Astrocyte (in vitro differentiated cells and primary cell): Measurements from ENCODE around the gene ZBTB7C. TPM values are rescaled to one million over a fixed set of nuclear protein-coding genes. Genes with fewer than 3 reads are reported as not detected.

Experiments
- DNase-seq: peaks from one replicate; pipeline ENCODE4 v3.0.0-alpha.2; 2010; ENCODE audit warnings: low read depth
- FAIRE-seq: peaks from 2 replicates; lab custom pipeline; 2011; peaks lifted over from hg19 to GRCh38; lab: Jason Lieb, UNC
- H2AFZ ChIP-seq: 2 replicates; pipeline ENCODE4 v1.6.0; 2012; ENCODE audit warnings: low read depth, low read length, inconsistent platforms
- H3K27ac ChIP-seq: 2 replicates; pipeline ENCODE4 v1.5.1; 2011; ENCODE audit warnings: low read depth, low read length, inconsistent platforms
- H3K27me3 ChIP-seq: 2 replicates; pipeline ENCODE4 v1.6.0; 2011; ENCODE audit warnings: low read length, inconsistent platforms; ENCODE audit not compliant: insufficient read depth
- H3K36me3 ChIP-seq: 2 replicates; pipeline ENCODE4 v1.5.1; 2011; ENCODE audit warnings: low read length, inconsistent platforms; ENCODE audit not compliant: insufficient read depth
- H3K4me1 ChIP-seq: 2 replicates; pipeline ENCODE4 v1.5.1; 2011; ENCODE audit warnings: low read length, inconsistent platforms; ENCODE audit not compliant: insufficient read depth
- H3K4me2 ChIP-seq: 2 replicates; pipeline ENCODE4 v1.6.0; 2012; ENCODE audit warnings: low read length, inconsistent platforms
- H3K4me3 ChIP-seq: 2 replicates; pipeline ENCODE4 v1.5.1; 2011; ENCODE audit warnings: low read depth, mild to moderate bottlenecking, low read length, inconsistent platforms; ENCODE audit not compliant: insufficient read depth
- H3K79me2 ChIP-seq: 2 replicates; pipeline ENCODE4 v1.6.0; 2012; ENCODE audit warnings: mild to moderate bottlenecking, low read length, inconsistent platforms; ENCODE audit not compliant: insufficient read depth
- H3K9ac ChIP-seq: 2 replicates; pipeline ENCODE4 v1.6.0; 2012; ENCODE audit warnings: mild to moderate bottlenecking, low read length, inconsistent platforms
- H3K9me3 ChIP-seq: 2 replicates; pipeline ENCODE4 v1.5.1; 2012; ENCODE audit warnings: low read depth, mild to moderate bottlenecking, low read length, inconsistent platforms; ENCODE audit not compliant: insufficient read depth
- H4K20me1 ChIP-seq: 2 replicates; pipeline ENCODE4 v1.6.0; 2012; ENCODE audit warnings: low read length, inconsistent platforms; ENCODE audit not compliant: insufficient read depth
- H3K27ac Mint-ChIP-seq: one replicate; pipeline ENCODE4 v1.8.0; 2021; ENCODE audit warnings: mild to moderate bottlenecking, mixed read lengths; ENCODE audit not compliant: unreplicated experiment
- H3K27me3 Mint-ChIP-seq: one replicate; pipeline ENCODE4 v1.8.0; 2021; ENCODE audit warnings: low read depth, mixed read lengths; ENCODE audit not compliant: unreplicated experiment
- H3K36me3 Mint-ChIP-seq: one replicate; pipeline ENCODE4 v1.8.0; 2021; ENCODE audit warnings: low read depth, mixed read lengths; ENCODE audit not compliant: unreplicated experiment
- H3K4me1 Mint-ChIP-seq: one replicate; pipeline ENCODE4 v1.8.0; 2021; ENCODE audit warnings: low read depth, mixed read lengths; ENCODE audit not compliant: unreplicated experiment
- H3K4me3 Mint-ChIP-seq: one replicate; pipeline ENCODE4 v1.8.0; 2021; ENCODE audit warnings: mild to moderate bottlenecking, moderate library complexity, mixed read lengths; ENCODE audit not compliant: unreplicated experiment
- H3K9me3 Mint-ChIP-seq: one replicate; pipeline ENCODE4 v1.8.0; 2021; ENCODE audit warnings: mild to moderate bottlenecking, mixed read lengths; ENCODE audit not compliant: unreplicated experiment
- CTCF ChIP-seq: IDR thresholded peaks from 2 replicates; pipeline ENCODE4 v1.5.1; 2011; ENCODE audit warnings: low read depth, mild to moderate bottlenecking, inconsistent platforms, low read length, moderate library complexity; ENCODE audit not compliant: insufficient read depth
- EZH2 ChIP-seq: IDR thresholded peaks from 2 replicates; pipeline ENCODE4 v1.6.1; 2012; ENCODE audit warnings: mild to moderate bottlenecking, low read length, inconsistent platforms; ENCODE audit not compliant: insufficient read depth
- total RNA-seq: library from RNA; stranded (reverse); gene quantifications from 2 replicates; pipeline ENCODE4 v1.2.1, GENCODE V29; 2021

Gene ZBTB7C
- total RNA-seq, 1 donor from 2014 or later, result 1.0 TPM

GRCh38 chr18:48199399-48199798, 209.8 kb downstream of the ZBTB7C start:
- Histone ChIP-seq H2AFZ (no peak overlapping the region), H3K9ac (no peak overlapping the region), H3K27me3 (peaks cover 11% of the 10 kb centered on the region), H3K27ac (no peak overlapping the region), H4K20me1 (no peaks in the 10 kb centered on the region), H3K9me3 (no peaks in the 10 kb centered on the region), H3K4me1 (no peaks in the 10 kb centered on the region), H3K4me3 (no peak overlapping the region), H3K36me3 (no peaks in the 10 kb centered on the region), H3K4me2 (no peak overlapping the region), H3K79me2 (no peaks in the 10 kb centered on the region)
- no peak for FAIRE-seq
- Mint-ChIP-seq H3K27me3 (peaks cover 50% of the 10 kb centered on the region), H3K9me3 (peaks cover 4% of the 10 kb centered on the region), H3K36me3 (peaks cover 2% of the 10 kb centered on the region), H3K4me1 (peaks cover 14% of the 10 kb centered on the region), H3K27ac (no peak overlapping the region), H3K4me3 (no peak overlapping the region)
- no peak for DNase-seq
- TF ChIP-seq CTCF (no peak), EZH2 (no peak)

GRCh38 chr18:48197819-48198218, 211.4 kb downstream of the ZBTB7C start:
- Histone ChIP-seq H3K36me3 (no peaks in the 10 kb centered on the region), H3K9me3 (no peaks in the 10 kb centered on the region), H3K4me3 (no peak overlapping the region), H3K27ac (no peak overlapping the region), H3K79me2 (no peaks in the 10 kb centered on the region), H4K20me1 (no peaks in the 10 kb centered on the region), H3K9ac (no peak overlapping the region), H3K4me2 (no peak overlapping the region), H3K4me1 (no peaks in the 10 kb centered on the region), H2AFZ (no peak overlapping the region), H3K27me3 (peaks cover 11% of the 10 kb centered on the region)
- no peak overlapping the region for H3K4me3 Mint-ChIP-seq
- H3K36me3 Mint-ChIP-seq, result peaks cover 2% of the 10 kb centered on the region
- H3K9me3 Mint-ChIP-seq, result peaks cover 4% of the 10 kb centered on the region
- peaks cover 24% of the 10 kb centered on the region for H3K4me1 Mint-ChIP-seq
- H3K27me3 Mint-ChIP-seq, result peaks cover 41% of the 10 kb centered on the region
- no peak for FAIRE-seq
- DNase-seq, result no peak
- TF ChIP-seq CTCF, result no peak
- TF ChIP-seq EZH2, result no peak
- no peak overlapping the region for H3K27ac Mint-ChIP-seq

DNA sequence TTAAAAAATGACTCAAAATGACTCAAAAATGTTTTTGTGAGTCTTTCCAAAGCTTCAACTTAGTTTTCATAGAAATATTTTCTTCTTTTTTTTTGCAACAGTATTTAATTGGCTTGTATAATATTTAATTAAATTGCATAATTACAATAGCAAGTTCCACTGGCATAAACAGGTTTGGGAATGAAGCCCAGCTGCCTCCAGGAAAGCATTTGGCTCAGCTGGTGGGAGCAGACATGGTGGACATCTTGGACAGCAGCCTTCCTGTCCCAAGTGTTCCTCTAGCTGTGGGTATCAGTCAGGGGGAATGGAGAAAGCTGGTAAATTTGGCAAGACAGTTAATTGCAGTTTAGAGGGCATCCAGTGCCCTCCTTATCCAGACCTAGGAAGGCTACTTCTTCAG, 213.4 kb downstream of the ZBTB7C start:
- Mint-ChIP-seq H3K27me3 (peaks cover 41% of the 10 kb centered on the region), H3K4me3 (no peak overlapping the region), H3K27ac (no peak overlapping the region), H3K9me3 (peaks cover 4% of the 10 kb centered on the region), H3K4me1 (peaks cover 14% of the 10 kb centered on the region), H3K36me3 (no peaks in the 10 kb centered on the region)
- Histone ChIP-seq H3K27me3 (peaks cover 8% of the 10 kb centered on the region), H3K4me1 (no peaks in the 10 kb centered on the region), H3K79me2 (no peaks in the 10 kb centered on the region), H4K20me1 (no peaks in the 10 kb centered on the region), H3K9ac (no peak overlapping the region), H3K4me3 (no peak overlapping the region), H3K36me3 (no peaks in the 10 kb centered on the region), H3K9me3 (no peaks in the 10 kb centered on the region), H3K4me2 (no peak overlapping the region), H2AFZ (no peak overlapping the region), H3K27ac (no peak overlapping the region)
- TF ChIP-seq EZH2, result no peak
- no peak for TF ChIP-seq CTCF
- FAIRE-seq (no peak), DNase-seq (no peak)
